Ishikawa (cell line): ENCODE data around the gene PIEZO1.

Experiments
- CEBPB ChIP-seq: IDR thresholded peaks from 2 replicates; pipeline ENCODE4 v1.6.1; 2012
- CREB1 ChIP-seq: IDR thresholded peaks from 2 replicates; pipeline ENCODE4 v1.6.1; 2012; ENCODE audit warnings: low read depth
- EGR1 ChIP-seq: IDR thresholded peaks from 2 replicates; pipeline ENCODE4 v1.6.1; 2012
- EP300 ChIP-seq: IDR thresholded peaks from 2 replicates; pipeline ENCODE4 v1.6.1; 2012; ENCODE audit warnings: borderline replicate concordance
- FOXM1 ChIP-seq: IDR thresholded peaks from 2 replicates; pipeline ENCODE4 v1.6.1; 2012; ENCODE audit warnings: low read depth, borderline replicate concordance
- MAX ChIP-seq: IDR thresholded peaks from 2 replicates; pipeline ENCODE4 v1.6.1; 2012
- NFIC ChIP-seq: IDR thresholded peaks from 2 replicates; pipeline ENCODE4 v1.6.1; 2012
- RAD21 ChIP-seq: IDR thresholded peaks from 2 replicates; pipeline ENCODE4 v1.6.1; 2012; ENCODE audit warnings: low read depth
- REST ChIP-seq: IDR thresholded peaks from 2 replicates; pipeline ENCODE4 v1.6.1; 2012; ENCODE audit warnings: low read depth, mild to moderate bottlenecking
- TAF1 ChIP-seq: IDR thresholded peaks from 2 replicates; pipeline ENCODE4 v1.6.1; 2012; ENCODE audit warnings: low read depth, mild to moderate bottlenecking
- TCF12 ChIP-seq: IDR thresholded peaks from 2 replicates; pipeline ENCODE4 v1.6.1; 2012; ENCODE audit warnings: low read depth
- TEAD4 ChIP-seq: IDR thresholded peaks from 2 replicates; pipeline ENCODE4 v1.6.1; 2012
- USF1 ChIP-seq: IDR thresholded peaks from 2 replicates; pipeline ENCODE4 v1.6.1; 2012
- YY1 ChIP-seq: IDR thresholded peaks from 2 replicates; pipeline ENCODE4 v1.6.1; 2012; ENCODE audit warnings: low read depth
- ZBTB7A ChIP-seq: IDR thresholded peaks from 2 replicates; pipeline ENCODE4 v1.6.1; 2012; ENCODE audit warnings: low read depth

PIEZO1 gene

GRCh38 chr16:88798772-88799455 is 13.9 kb upstream of the PIEZO1 start:
- no peak for TF ChIP-seq USF1
- TF ChIP-seq MAX = peak; percentile 74

- TF ChIP-seq TEAD4 (no peak), EP300 (no peak), FOXM1 (no peak), USF1 (no peak), MAX (no peak)
These were observed 13.1 kb upstream of the PIEZO1 start for GRCh38 chr16:88798073-88798472.

- TF ChIP-seq EGR1 = no peak
- no peak for TF ChIP-seq RAD21
- no peak for TF ChIP-seq TEAD4
- TF ChIP-seq EP300 = no peak
- TF ChIP-seq ZBTB7A = no peak
- TF ChIP-seq YY1 = no peak
- TF ChIP-seq CREB1 = no peak
- TF ChIP-seq MAX = no peak
- no peak for TF ChIP-seq NFIC
- TF ChIP-seq USF1 = no peak
- no peak for TF ChIP-seq FOXM1
- no peak for TF ChIP-seq TCF12
- TF ChIP-seq REST = no peak
- no peak for TF ChIP-seq CEBPB
- TF ChIP-seq TAF1 = no peak
These were observed 11.3 kb upstream of the PIEZO1 start for GRCh38 chr16:88796278-88796677.

- no peak for TF ChIP-seq CREB1
- TF ChIP-seq NFIC = no peak
- TF ChIP-seq TCF12 = no peak
- no peak for TF ChIP-seq RAD21
- TF ChIP-seq TEAD4 = no peak
- no peak for TF ChIP-seq EP300
- TF ChIP-seq USF1 = no peak
- TF ChIP-seq REST = no peak
- no peak for TF ChIP-seq CEBPB
- TF ChIP-seq YY1 = no peak
- no peak for TF ChIP-seq MAX
- no peak for TF ChIP-seq ZBTB7A
- TF ChIP-seq FOXM1 = no peak
These were observed 8.4 kb upstream of the PIEZO1 start for GRCh38 chr16:88793251-88793954.

GRCh38 chr16:88792668-88793250 is 7.7 kb upstream of the PIEZO1 start:
- TF ChIP-seq RAD21 (no peak), YY1 (no peak), EGR1 (no peak), FOXM1 (no peak), USF1 (no peak), TCF12 (no peak), TAF1 (no peak), NFIC (no peak), CEBPB (no peak), CREB1 (no peak), TEAD4 (no peak), MAX (no peak), REST (no peak)
